B cell (primary cell): ENCODE measurements around the gene MRTFB.

Experiments
- CTCF ChIP-seq: fragments of 200-600 bp; IDR thresholded peaks from one replicate; pipeline ENCODE4 v1.8.0; 2022; ENCODE audit warnings: antibody characterized with exemption, mild to moderate bottlenecking
- EZH2 ChIP-seq: IDR thresholded peaks from 2 replicates; pipeline ENCODE4 v1.6.1; 2012; ENCODE audit warnings: borderline replicate concordance, low read depth, mild to moderate bottlenecking, moderate library complexity, low read length; ENCODE audit not compliant: insufficient read depth, poor library complexity, severe bottlenecking

- TF ChIP-seq CTCF: no peak
- TF ChIP-seq EZH2: no peak
These were observed 6.8 kb downstream of the MRTFB start for GRCh38 chr16:14077918-14078317.
